Upper lobe of left lung (tissue), 4 donors: ENCODE data around the gene CERK.

Experiments
- CTCF ChIP-seq, 6 experiments: fragments of 450-650 bp in 4 of 6; fragments of 200-600 bp in 2 of 6; sonication (generic) in 2 of 6; IDR thresholded peaks; one replicate each; pipeline ENCODE4 v1.5.1; 2016 to 2019; ENCODE audit warnings: antibody characterized with exemption in 6 of 6
- EP300 ChIP-seq, 4 donors: sonication (generic); formaldehyde crosslinking; IDR thresholded peaks; one replicate each; pipeline ENCODE4 v1.5.1; 2017; ENCODE audit warnings: antibody characterized with exemption in 4 of 4, control low read depth in 2 of 4
- POLR2A ChIP-seq, 4 donors: fragments of 450-650 bp; IDR thresholded peaks; one replicate each; pipeline ENCODE4 v1.5.1; 2016 to 2017; ENCODE audit warnings: antibody characterized with exemption in 4 of 4, mild to moderate bottlenecking in 2 of 4
- POLR2AphosphoS5 ChIP-seq, 2 donors: sonication (generic); formaldehyde crosslinking; IDR thresholded peaks; one replicate each; pipeline ENCODE4 v1.5.1; 2017; ENCODE audit warnings: antibody characterized with exemption in 2 of 2

- TF ChIP-seq CTCF (IDR thresholded peaks at IDR 0.05), result no peak
- no peak for TF ChIP-seq POLR2A (IDR thresholded peaks at IDR 0.05)
- no peak for TF ChIP-seq POLR2AphosphoS5 (IDR thresholded peaks at IDR 0.05)
- no peak for TF ChIP-seq EP300 (IDR thresholded peaks at IDR 0.05)
These were observed 26.9 kb upstream of the CERK start for GRCh38 chr22:46764779-46765485.
